DMS 273 treated with DMSO at 0.1 percent for 48 hours (cell line): ENCODE data around the gene LPCAT3.
"Not testable (repeated sequence)": the region's sequence is repeated elsewhere in the genome, so short reads cannot be mapped to it uniquely, and the experiment has no call there.

Source experiments
- DNase-seq: peaks from one replicate; lab custom pipeline; 2025; lab: John Stamatoyannopoulos, UW

Gene LPCAT3

GRCh38 chr12:7037411-7037810, 19.1 kb upstream of the LPCAT3 start:
- DNase-seq: not testable (repeated sequence)

GRCh38 chr12:7035463-7035862, 17.2 kb upstream of the LPCAT3 start:
- DNase-seq: no peak

- DNase-seq: no peak
Measured at GRCh38 chr12:7034464-7034863, 16.2 kb upstream of the LPCAT3 start.

GRCh38 chr12:7032990-7033389, 14.7 kb upstream of the LPCAT3 start:
- no peak for DNase-seq

GRCh38 chr12:7031306-7031705, 13.0 kb upstream of the LPCAT3 start:
- DNase-seq: no peak

- no peak for DNase-seq
Measured at GRCh38 chr12:7026854-7027253, 8.6 kb upstream of the LPCAT3 start.

- DNase-seq: no peak
Measured at GRCh38 chr12:7023114-7023513, 4.8 kb upstream of the LPCAT3 start.

- no peak for DNase-seq
Measured at GRCh38 chr12:7021956-7022355, 3.7 kb upstream of the LPCAT3 start.

- DNase-seq: no peak
Measured at GRCh38 chr12:7019043-7019569, 830 bp upstream of the LPCAT3 start.

GRCh38 chr12:7017870-7018349, 366 bp downstream of the LPCAT3 start:
- no peak for DNase-seq

- DNase-seq: no peak
Measured at GRCh38 chr12:7016958-7017571, 1.2 kb downstream of the LPCAT3 start.

GRCh38 chr12:7015555-7016370, 2.5 kb downstream of the LPCAT3 start:
- no peak for DNase-seq

- no peak for DNase-seq
Measured at GRCh38 chr12:7013101-7013500, 5.2 kb downstream of the LPCAT3 start.

GRCh38 chr12:7012024-7012607, 6.2 kb downstream of the LPCAT3 start:
- DNase-seq: no peak

- DNase-seq: not testable (repeated sequence)
Measured at GRCh38 chr12:7011398-7011797, 6.9 kb downstream of the LPCAT3 start.

- DNase-seq: no peak
Measured at GRCh38 chr12:7009512-7009911, 8.8 kb downstream of the LPCAT3 start.

GRCh38 chr12:7008864-7009263, 9.4 kb downstream of the LPCAT3 start:
- no peak for DNase-seq

GRCh38 chr12:7006639-7007038, 11.6 kb downstream of the LPCAT3 start:
- DNase-seq: no peak

GRCh38 chr12:7005311-7005710, 13.0 kb downstream of the LPCAT3 start:
- DNase-seq: no peak

- DNase-seq: no peak
Measured at GRCh38 chr12:7004840-7005239, 13.4 kb downstream of the LPCAT3 start.

GRCh38 chr12:7004287-7004803, 13.9 kb downstream of the LPCAT3 start:
- no peak for DNase-seq

- DNase-seq: no peak
Measured at GRCh38 chr12:7001921-7002591, 16.2 kb downstream of the LPCAT3 start.
